Measurements from ENCODE around the gene FARP1. TPM values are rescaled to one million over a fixed set of nuclear protein-coding genes. Genes with fewer than 3 reads are reported as not detected.

FARP1 gene
- total RNA-seq, 1 donor from 2014 or later: 36.5 TPM

DNA sequence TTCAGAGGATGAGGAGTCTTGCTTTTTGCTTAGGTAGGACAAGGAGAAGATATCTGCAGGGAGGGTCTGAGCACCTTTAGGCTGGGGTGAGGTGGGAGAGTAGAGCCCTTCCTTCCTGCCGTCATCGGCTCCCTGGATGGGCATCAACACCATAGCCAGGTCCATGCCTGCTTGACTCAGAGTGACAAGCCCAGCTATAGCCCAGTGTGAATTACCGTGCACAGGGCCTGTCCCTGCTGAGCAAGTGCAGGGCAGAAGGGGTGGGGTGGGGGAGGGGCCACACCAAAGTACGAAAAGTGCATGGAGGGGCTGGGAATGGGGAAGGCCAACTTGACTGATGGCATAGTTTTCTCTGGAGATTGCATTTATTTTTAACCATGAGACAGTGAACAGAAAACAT lies 64.5 kb downstream of the FARP1 start:
- Histone ChIP-seq H3K27ac (ENCODE audit: low read depth, low read length) (peak overlapping the region; percentile 40), H3K4me3 (ENCODE audit: low read length in 3 of 3) (no peak overlapping the region), H3K36me3 (ENCODE audit: control insufficient read depth in 3 of 3, insufficient read depth in 3 of 3, low read length in 3 of 3) (no peaks in the 10 kb centered on the region), H3K4me1 (ENCODE audit: control insufficient read depth in 3 of 3, insufficient read depth in 3 of 3, low read length in 3 of 3) (peaks cover 0 to 3% (median 2%) of the 10 kb centered on the region in 3 donors), H3K9me3 (ENCODE audit: control insufficient read depth in 3 of 3, low read length in 3 of 3) (peaks cover 0 to 6% (median 3%) of the 10 kb centered on the region in 3 donors), H3K27me3 (ENCODE audit: control insufficient read depth in 3 of 3, insufficient read depth in 3 of 3, low read length in 3 of 3) (no peaks in the 10 kb centered on the region), H3K9ac (ENCODE audit: low read depth in 1 of 3, low read length in 3 of 3) (no peak overlapping the region)

DNA sequence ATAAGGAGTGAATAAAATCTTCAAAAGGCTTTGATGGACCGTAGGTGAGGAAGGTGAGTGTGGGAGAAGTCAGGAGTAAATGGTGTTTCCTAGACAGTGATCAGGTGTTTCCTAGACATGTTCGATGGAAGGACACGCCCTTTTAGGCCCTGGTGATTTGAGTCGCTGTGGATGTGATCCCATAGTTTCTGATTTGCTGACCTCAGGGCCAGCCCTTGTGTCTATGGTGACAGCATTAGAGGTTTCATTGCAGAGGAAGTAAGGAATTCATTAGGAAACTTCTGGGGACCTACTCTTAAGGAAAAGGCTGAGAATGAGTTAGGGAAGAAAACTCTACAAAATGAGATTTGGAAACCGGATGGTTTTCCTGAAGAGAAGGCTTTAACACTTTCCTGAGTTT lies 65.7 kb downstream of the FARP1 start:
- no peaks in the 10 kb centered on the region for H3K27me3 ChIP-seq (ENCODE audit: control insufficient read depth in 3 of 3, insufficient read depth in 3 of 3, low read length in 3 of 3)
- H3K4me3 ChIP-seq (ENCODE audit: low read length in 3 of 3): no peak overlapping the region
- no peak overlapping the region for H3K9ac ChIP-seq (ENCODE audit: low read depth in 1 of 3, low read length in 3 of 3)
- H3K9me3 ChIP-seq (ENCODE audit: control insufficient read depth in 3 of 3, low read length in 3 of 3): peaks cover 0 to 6% (median 3%) of the 10 kb centered on the region in 3 donors
- peaks cover 2 to 3% (median 2%) of the 10 kb centered on the region in 3 donors for H3K4me1 ChIP-seq (ENCODE audit: control insufficient read depth in 3 of 3, insufficient read depth in 3 of 3, low read length in 3 of 3)
- no peak overlapping the region for H3K27ac ChIP-seq (ENCODE audit: low read depth, low read length)
- H3K36me3 ChIP-seq (ENCODE audit: control insufficient read depth in 3 of 3, insufficient read depth in 3 of 3, low read length in 3 of 3): no peaks in the 10 kb centered on the region

DNA sequence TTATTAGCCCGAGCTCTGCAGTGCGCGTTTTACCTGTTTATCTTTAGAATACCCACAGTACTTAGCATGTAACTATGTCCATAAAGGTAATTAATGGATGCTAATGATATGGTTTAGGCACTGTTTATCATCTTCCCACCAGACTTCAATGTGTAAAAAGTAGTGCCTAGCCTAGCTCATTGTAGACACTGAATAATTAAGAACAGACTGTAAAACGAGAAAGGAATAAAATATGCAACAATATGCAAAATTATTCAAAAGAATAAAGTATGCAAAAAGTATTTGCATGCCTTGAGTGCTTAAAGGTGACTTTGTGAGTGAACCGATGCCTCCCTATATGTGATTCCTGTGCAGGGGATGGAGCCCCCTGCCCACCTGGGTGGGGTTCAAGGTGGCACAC lies 69.9 kb downstream of the FARP1 start:
- H3K4me3 ChIP-seq (ENCODE audit: low read length in 3 of 3): no peak overlapping the region
- H3K27ac ChIP-seq (ENCODE audit: low read depth, low read length): no peak overlapping the region
- H3K9me3 ChIP-seq (ENCODE audit: control insufficient read depth in 3 of 3, low read length in 3 of 3): no peaks in the 10 kb centered on the region
- no peaks in the 10 kb centered on the region for H3K27me3 ChIP-seq (ENCODE audit: control insufficient read depth in 3 of 3, insufficient read depth in 3 of 3, low read length in 3 of 3)
- no peak overlapping the region for H3K9ac ChIP-seq (ENCODE audit: low read depth in 1 of 3, low read length in 3 of 3)
- H3K4me1 ChIP-seq (ENCODE audit: control insufficient read depth in 3 of 3, insufficient read depth in 3 of 3, low read length in 3 of 3): peaks cover 8 to 14% (median 12%) of the 10 kb centered on the region in 3 donors
- no peaks in the 10 kb centered on the region for H3K36me3 ChIP-seq (ENCODE audit: control insufficient read depth in 3 of 3, insufficient read depth in 3 of 3, low read length in 3 of 3)

DNA sequence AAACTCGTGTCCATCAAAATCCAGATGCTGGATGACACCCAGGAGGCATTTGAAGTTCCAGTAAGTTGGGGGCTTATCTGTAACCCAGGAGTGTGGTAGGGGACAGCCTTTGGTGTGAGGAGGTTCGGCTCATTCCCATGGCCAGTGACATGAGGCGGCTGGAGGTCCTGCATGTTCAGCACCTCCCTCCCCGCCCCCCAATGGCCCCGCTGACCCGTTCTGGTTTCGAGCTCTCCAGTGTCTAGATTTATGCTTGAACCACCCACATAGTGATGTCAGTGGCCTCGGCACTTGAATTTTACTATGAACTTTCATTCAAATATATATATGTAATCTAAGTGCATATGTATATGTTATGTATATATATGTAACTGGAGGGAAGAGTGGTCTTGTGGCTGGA lies 70.5 kb downstream of the FARP1 start:
- H3K36me3 ChIP-seq (ENCODE audit: control insufficient read depth in 3 of 3, insufficient read depth in 3 of 3, low read length in 3 of 3): no peaks in the 10 kb centered on the region
- H3K4me1 ChIP-seq (ENCODE audit: control insufficient read depth in 3 of 3, insufficient read depth in 3 of 3, low read length in 3 of 3): peaks cover 8 to 14% (median 12%) of the 10 kb centered on the region in 3 donors
- H3K4me3 ChIP-seq (ENCODE audit: low read length in 3 of 3): no peak overlapping the region
- H3K27ac ChIP-seq (ENCODE audit: low read depth, low read length): no peak overlapping the region
- no peak overlapping the region for H3K9ac ChIP-seq (ENCODE audit: low read depth in 1 of 3, low read length in 3 of 3)
- H3K27me3 ChIP-seq (ENCODE audit: control insufficient read depth in 3 of 3, insufficient read depth in 3 of 3, low read length in 3 of 3): no peaks in the 10 kb centered on the region
- no peaks in the 10 kb centered on the region for H3K9me3 ChIP-seq (ENCODE audit: control insufficient read depth in 3 of 3, low read length in 3 of 3)

DNA sequence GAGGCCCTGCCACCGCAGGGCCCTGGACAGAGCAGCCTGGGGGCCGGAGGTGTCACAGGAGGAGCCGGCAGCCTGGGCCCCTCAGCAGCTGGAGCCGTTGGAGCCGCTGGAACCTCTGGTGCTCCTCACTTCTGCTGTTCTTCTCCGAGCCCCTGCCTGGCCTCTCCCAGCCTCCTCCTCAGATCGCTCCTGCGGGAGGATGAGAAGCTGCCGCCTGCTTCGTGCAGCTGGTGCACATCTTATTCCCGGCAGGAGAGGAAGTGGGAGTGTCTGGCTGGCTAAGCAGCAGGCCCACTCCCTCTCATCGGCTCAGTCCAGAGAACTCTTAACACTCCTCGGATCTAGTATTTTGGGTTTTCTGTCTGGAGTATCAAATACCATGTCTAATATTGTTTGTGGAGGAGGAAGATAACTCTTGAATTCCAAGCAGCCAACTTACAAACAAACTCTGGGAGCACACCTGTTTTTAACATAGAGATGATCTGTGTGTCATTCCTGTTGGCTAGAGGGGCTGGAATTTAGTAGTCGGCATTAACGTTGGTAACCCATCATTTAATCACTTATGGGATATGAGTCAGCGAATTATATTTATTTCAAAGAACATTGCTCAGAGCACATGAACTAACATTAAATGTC lies 71.2 kb downstream of the FARP1 start:
- H3K9ac ChIP-seq (ENCODE audit: low read depth in 1 of 3, low read length in 3 of 3): no peak overlapping the region
- no peaks in the 10 kb centered on the region for H3K9me3 ChIP-seq (ENCODE audit: control insufficient read depth in 3 of 3, low read length in 3 of 3)
- H3K27ac ChIP-seq (ENCODE audit: low read depth, low read length): no peak overlapping the region
- H3K36me3 ChIP-seq (ENCODE audit: control insufficient read depth in 3 of 3, insufficient read depth in 3 of 3, low read length in 3 of 3): no peaks in the 10 kb centered on the region
- no peaks in the 10 kb centered on the region for H3K27me3 ChIP-seq (ENCODE audit: control insufficient read depth in 3 of 3, insufficient read depth in 3 of 3, low read length in 3 of 3)
- no peak overlapping the region for H3K4me3 ChIP-seq (ENCODE audit: low read length in 3 of 3)
- peaks cover 8 to 14% (median 12%) of the 10 kb centered on the region in 3 donors for H3K4me1 ChIP-seq (ENCODE audit: control insufficient read depth in 3 of 3, insufficient read depth in 3 of 3, low read length in 3 of 3)

DNA sequence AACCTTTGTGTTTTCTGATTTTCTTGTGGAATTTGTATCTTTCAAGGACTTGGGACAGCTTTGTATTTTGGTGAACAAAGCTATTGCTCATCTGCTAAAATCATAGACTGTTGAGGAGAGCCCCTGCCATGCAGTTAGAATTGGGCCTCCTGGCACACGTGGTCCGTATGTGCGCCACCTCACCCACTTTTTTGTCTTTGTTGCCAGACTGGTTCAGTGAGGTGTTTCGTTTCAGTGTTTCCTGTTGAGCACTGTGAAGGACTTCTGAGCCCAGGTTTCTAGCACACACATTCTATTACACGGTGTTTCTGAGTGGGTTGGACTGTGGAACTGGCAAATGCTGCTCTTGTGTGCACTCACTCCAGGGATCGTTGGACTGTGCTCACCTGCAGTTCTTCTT lies 71.8 kb downstream of the FARP1 start:
- Histone ChIP-seq H3K27ac (ENCODE audit: low read depth, low read length) (no peak overlapping the region), H3K4me1 (ENCODE audit: control insufficient read depth in 3 of 3, insufficient read depth in 3 of 3, low read length in 3 of 3) (peaks cover 8 to 14% (median 12%) of the 10 kb centered on the region in 3 donors), H3K9ac (ENCODE audit: low read depth in 1 of 3, low read length in 3 of 3) (no peak overlapping the region), H3K4me3 (ENCODE audit: low read length in 3 of 3) (no peak overlapping the region), H3K27me3 (ENCODE audit: control insufficient read depth in 3 of 3, insufficient read depth in 3 of 3, low read length in 3 of 3) (no peaks in the 10 kb centered on the region), H3K9me3 (ENCODE audit: control insufficient read depth in 3 of 3, low read length in 3 of 3) (no peaks in the 10 kb centered on the region), H3K36me3 (ENCODE audit: control insufficient read depth in 3 of 3, insufficient read depth in 3 of 3, low read length in 3 of 3) (no peaks in the 10 kb centered on the region)

DNA sequence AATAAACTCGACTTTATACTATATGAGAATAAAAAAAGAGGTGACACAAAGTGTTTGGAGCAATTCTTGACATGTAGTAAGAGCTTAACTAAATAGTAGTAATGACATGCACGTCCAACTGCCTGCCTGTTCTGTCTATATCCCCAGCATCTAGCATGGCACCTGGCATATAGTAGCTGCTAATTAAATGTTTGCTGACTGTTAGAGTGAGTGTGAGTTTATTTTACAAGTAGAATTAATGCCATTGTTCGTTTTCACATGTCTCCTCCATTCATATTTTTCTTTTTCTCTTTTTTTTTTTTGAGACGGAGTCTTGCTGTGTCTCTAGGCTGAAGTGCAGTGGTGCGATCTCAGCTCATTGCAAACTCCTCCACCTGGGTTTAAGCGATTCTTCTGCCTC lies 72.6 kb downstream of the FARP1 start:
- H3K4me3 ChIP-seq (ENCODE audit: low read length in 3 of 3): no peak overlapping the region
- peaks cover 8 to 14% (median 12%) of the 10 kb centered on the region in 3 donors for H3K4me1 ChIP-seq (ENCODE audit: control insufficient read depth in 3 of 3, insufficient read depth in 3 of 3, low read length in 3 of 3)
- H3K9ac ChIP-seq (ENCODE audit: low read depth in 1 of 3, low read length in 3 of 3): no peak overlapping the region
- no peaks in the 10 kb centered on the region for H3K27me3 ChIP-seq (ENCODE audit: control insufficient read depth in 3 of 3, insufficient read depth in 3 of 3, low read length in 3 of 3)
- H3K27ac ChIP-seq (ENCODE audit: low read depth, low read length): no peak overlapping the region
- H3K36me3 ChIP-seq (ENCODE audit: control insufficient read depth in 3 of 3, insufficient read depth in 3 of 3, low read length in 3 of 3): no peaks in the 10 kb centered on the region
- no peaks in the 10 kb centered on the region for H3K9me3 ChIP-seq (ENCODE audit: control insufficient read depth in 3 of 3, low read length in 3 of 3)

DNA sequence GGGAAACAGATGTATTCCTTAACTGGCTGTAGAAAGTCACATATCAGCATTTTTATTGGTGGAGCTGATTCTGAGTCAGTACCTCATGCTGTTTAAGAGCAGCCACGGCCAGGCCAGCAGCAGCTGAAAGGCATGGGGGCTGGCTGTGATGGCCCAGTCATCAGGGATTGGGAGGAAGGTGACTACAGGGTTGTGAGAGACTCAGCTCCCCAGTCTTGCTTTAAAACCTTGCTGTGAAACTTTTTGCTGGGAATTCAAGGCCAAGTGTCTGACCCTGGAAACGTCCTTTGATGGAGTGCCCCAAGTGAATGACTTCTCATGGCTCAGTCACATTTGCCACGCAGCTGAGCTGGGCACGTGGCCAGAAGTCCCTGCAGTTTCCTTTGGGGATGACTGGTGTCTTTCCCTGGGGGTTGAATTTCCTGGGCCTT lies 73.3 kb downstream of the FARP1 start:
- Histone ChIP-seq H3K36me3 (ENCODE audit: control insufficient read depth in 3 of 3, insufficient read depth in 3 of 3, low read length in 3 of 3) (no peaks in the 10 kb centered on the region), H3K4me1 (ENCODE audit: control insufficient read depth in 3 of 3, insufficient read depth in 3 of 3, low read length in 3 of 3) (peaks cover 8 to 14% (median 12%) of the 10 kb centered on the region in 3 donors), H3K4me3 (ENCODE audit: low read length in 3 of 3) (no peak overlapping the region), H3K9ac (ENCODE audit: low read depth in 1 of 3, low read length in 3 of 3) (no peak overlapping the region), H3K27ac (ENCODE audit: low read depth, low read length) (no peak overlapping the region), H3K9me3 (ENCODE audit: control insufficient read depth in 3 of 3, low read length in 3 of 3) (no peaks in the 10 kb centered on the region), H3K27me3 (ENCODE audit: control insufficient read depth in 3 of 3, insufficient read depth in 3 of 3, low read length in 3 of 3) (no peaks in the 10 kb centered on the region)

DNA sequence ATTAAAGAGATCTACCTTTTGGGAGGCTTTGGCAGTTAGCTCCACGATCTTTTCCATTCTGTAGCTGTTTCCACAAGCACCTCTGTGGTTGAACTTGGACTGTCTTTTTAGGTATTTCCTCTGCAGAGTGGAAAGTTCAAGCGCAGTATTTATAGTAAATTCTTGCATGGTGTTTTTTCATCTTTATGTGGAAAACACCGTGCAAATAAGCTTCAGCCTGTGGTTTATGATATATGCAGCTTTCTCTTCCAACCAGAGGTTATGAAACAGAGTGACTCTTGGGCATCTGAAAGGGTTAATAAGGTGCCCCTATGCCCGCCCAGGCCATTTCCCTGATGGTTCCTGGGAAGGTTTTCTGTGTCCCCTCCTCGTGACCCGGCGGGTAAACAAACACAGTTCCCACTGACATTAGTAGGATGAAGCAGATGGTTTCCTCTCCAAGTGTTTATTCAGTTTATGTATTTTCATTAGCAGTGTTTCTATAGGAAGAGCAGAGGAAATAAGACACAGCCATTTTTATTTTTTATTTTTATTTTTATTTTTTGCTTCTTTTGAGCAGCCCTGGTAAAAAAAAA lies 73.9 kb downstream of the FARP1 start:
- H3K27me3 ChIP-seq (ENCODE audit: control insufficient read depth in 3 of 3, insufficient read depth in 3 of 3, low read length in 3 of 3): no peaks in the 10 kb centered on the region
- H3K9me3 ChIP-seq (ENCODE audit: control insufficient read depth in 3 of 3, low read length in 3 of 3): no peaks in the 10 kb centered on the region
- peaks cover 8 to 16% (median 12%) of the 10 kb centered on the region in 3 donors for H3K4me1 ChIP-seq (ENCODE audit: control insufficient read depth in 3 of 3, insufficient read depth in 3 of 3, low read length in 3 of 3)
- H3K9ac ChIP-seq (ENCODE audit: low read depth in 1 of 3, low read length in 3 of 3): no peak overlapping the region
- H3K27ac ChIP-seq (ENCODE audit: low read depth, low read length): no peak overlapping the region
- no peaks in the 10 kb centered on the region for H3K36me3 ChIP-seq (ENCODE audit: control insufficient read depth in 3 of 3, insufficient read depth in 3 of 3, low read length in 3 of 3)
- no peak overlapping the region for H3K4me3 ChIP-seq (ENCODE audit: low read length in 3 of 3)

DNA sequence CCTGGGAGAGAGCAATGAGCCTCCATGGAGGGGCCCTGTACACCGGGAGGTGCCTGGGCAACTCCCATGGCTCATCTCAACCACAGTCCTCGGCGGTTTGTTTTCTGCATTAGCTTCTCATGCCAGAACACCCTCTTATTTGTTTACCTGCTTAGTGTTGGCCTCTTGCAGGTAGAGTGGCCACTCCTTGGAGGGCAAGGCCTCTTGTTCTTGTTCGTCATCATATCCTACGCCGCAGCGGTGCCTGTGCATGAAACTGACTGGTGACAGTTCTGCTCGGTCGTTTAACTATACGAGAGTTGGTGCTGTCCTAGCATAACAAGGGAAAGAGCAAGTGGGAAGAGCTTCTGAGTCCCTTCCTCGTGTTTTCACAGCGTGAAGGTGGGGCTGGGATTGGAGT lies 74.7 kb downstream of the FARP1 start:
- Histone ChIP-seq H3K36me3 (ENCODE audit: control insufficient read depth in 3 of 3, insufficient read depth in 3 of 3, low read length in 3 of 3) (no peaks in the 10 kb centered on the region), H3K27me3 (ENCODE audit: control insufficient read depth in 3 of 3, insufficient read depth in 3 of 3, low read length in 3 of 3) (no peaks in the 10 kb centered on the region), H3K9ac (ENCODE audit: low read depth in 1 of 3, low read length in 3 of 3) (no peak overlapping the region), H3K4me3 (ENCODE audit: low read length in 3 of 3) (no peak overlapping the region), H3K9me3 (ENCODE audit: control insufficient read depth in 3 of 3, low read length in 3 of 3) (no peaks in the 10 kb centered on the region), H3K4me1 (ENCODE audit: control insufficient read depth in 3 of 3, insufficient read depth in 3 of 3, low read length in 3 of 3) (peaks cover 8 to 20% (median 12%) of the 10 kb centered on the region in 3 donors), H3K27ac (ENCODE audit: low read depth, low read length) (no peak overlapping the region)
